Left ventricle myocardium inferior (tissue), 1 donor: Measurements from ENCODE around the gene ZNF107. TPM values are rescaled to one million over a fixed set of nuclear protein-coding genes. Genes with fewer than 3 reads are reported as not detected.

Experiments used
- DNase-seq: peaks from one replicate; pipeline ENCODE4 v3.0.0-alpha.2; 2020
- H3K27ac ChIP-seq: fragments of 200-600 bp; replicated peaks from 2 replicates; pipeline ENCODE4 v1.8.0; 2021
- H3K27me3 ChIP-seq: fragments of 200-600 bp; 2 replicates; pipeline ENCODE4 v1.8.0; 2021; ENCODE audit warnings: low read depth
- H3K36me3 ChIP-seq: fragments of 200-600 bp; 2 replicates; pipeline ENCODE4 v1.8.0; 2021
- H3K4me1 ChIP-seq: fragments of 200-600 bp; 2 replicates; pipeline ENCODE4 v1.8.0; 2021
- H3K4me3 ChIP-seq: fragments of 200-600 bp; 2 replicates; pipeline ENCODE4 v1.8.0; 2021; ENCODE audit warnings: mild to moderate bottlenecking, moderate library complexity
- H3K9me3 ChIP-seq: fragments of 200-600 bp; replicated peaks from 2 replicates; pipeline ENCODE4 v1.8.0; 2021
- CTCF ChIP-seq: fragments of 200-600 bp; IDR thresholded peaks from 2 replicates; pipeline ENCODE4 v1.8.0; 2021; ENCODE audit warnings: antibody characterized with exemption, mild to moderate bottlenecking, borderline replicate concordance
- intact Hi-C: fragments of 100-400 bp; cut with micrococcal nuclease; formaldehyde crosslinking; loops from one replicate; pipeline ENCODE4 v1.11.0; 2022
- total RNA-seq: library from RNA; stranded (reverse); fragmentation: NEBNext Ultra II Directional; extraction: Animal tissue kit (Norgen Biotek cat#: 25700); gene quantifications from one replicate; pipeline ENCODE4 v1.2.1, GENCODE V29; 2021
- donor health status: DM: no; HTN: yes; CAD: no; lungs with severe emphysema.

ZNF107 gene
- total RNA-seq, 1 donor from 2014 or later: 1.4 TPM

GRCh38 chr7:64651203-64651602 is 14.7 kb upstream of the ZNF107 start:
- Histone ChIP-seq H3K27me3 (no peaks in the 10 kb centered on the region), H3K36me3 (no peaks in the 10 kb centered on the region), H3K27ac (no peak overlapping the region), H3K4me1 (no peaks in the 10 kb centered on the region), H3K9me3 (no peaks in the 10 kb centered on the region), H3K4me3 (no peak overlapping the region)
- DNase-seq: no peak
- no peak for TF ChIP-seq CTCF
- intact Hi-C loops: no loop called here

- no peaks in the 10 kb centered on the region for H3K4me1 ChIP-seq
- no peaks in the 10 kb centered on the region for H3K27me3 ChIP-seq
- no peaks in the 10 kb centered on the region for H3K9me3 ChIP-seq
- no peak for DNase-seq
- no peak overlapping the region for H3K27ac ChIP-seq
- intact Hi-C loops: no loop called here
- H3K36me3 ChIP-seq: no peaks in the 10 kb centered on the region
- TF ChIP-seq CTCF: no peak
- H3K4me3 ChIP-seq: no peak overlapping the region
Measured at GRCh38 chr7:64651632-64652165, 14.2 kb upstream of the ZNF107 start.

GRCh38 chr7:64653721-64654401 is 12.1 kb upstream of the ZNF107 start:
- Histone ChIP-seq H3K9me3 (no peaks in the 10 kb centered on the region), H3K4me3 (no peak overlapping the region), H3K4me1 (no peaks in the 10 kb centered on the region), H3K36me3 (no peaks in the 10 kb centered on the region), H3K27ac (no peak overlapping the region), H3K27me3 (no peaks in the 10 kb centered on the region)
- intact Hi-C loops: no loop called here
- no peak for DNase-seq
- TF ChIP-seq CTCF: no peak

- no peaks in the 10 kb centered on the region for H3K9me3 ChIP-seq
- H3K27me3 ChIP-seq: no peaks in the 10 kb centered on the region
- H3K4me1 ChIP-seq: no peaks in the 10 kb centered on the region
- no peaks in the 10 kb centered on the region for H3K36me3 ChIP-seq
- no peak overlapping the region for H3K27ac ChIP-seq
- no peak overlapping the region for H3K4me3 ChIP-seq
- intact Hi-C loops: no loop called here
- no peak for DNase-seq
- TF ChIP-seq CTCF: no peak
Measured at GRCh38 chr7:64654796-64655548, 11.0 kb upstream of the ZNF107 start.

- H3K4me3 ChIP-seq: no peak overlapping the region
- H3K36me3 ChIP-seq: no peaks in the 10 kb centered on the region
- intact Hi-C loops: no loop called here
- no peaks in the 10 kb centered on the region for H3K9me3 ChIP-seq
- H3K4me1 ChIP-seq: no peaks in the 10 kb centered on the region
- H3K27me3 ChIP-seq: no peaks in the 10 kb centered on the region
- TF ChIP-seq CTCF: no peak
- DNase-seq: no peak
- H3K27ac ChIP-seq: no peak overlapping the region
Measured at GRCh38 chr7:64655811-64656210, 10.1 kb upstream of the ZNF107 start.
